HCT116 (cell line): ENCODE data around the gene AS3MT.

Source experiments
- CEBPB ChIP-seq: IDR thresholded peaks from 2 replicates; pipeline ENCODE4 v1.6.1; 2012; ENCODE audit warnings: low read depth
- ELF1 ChIP-seq: IDR thresholded peaks from 2 replicates; pipeline ENCODE4 v1.6.1; 2012; ENCODE audit warnings: low read depth, borderline replicate concordance
- FOSL1 ChIP-seq: IDR thresholded peaks from 2 replicates; pipeline ENCODE4 v1.6.1; 2012; ENCODE audit warnings: low read depth
- POLR2A ChIP-seq: IDR thresholded peaks from 2 replicates; pipeline ENCODE4 v1.7.0; 2011; ENCODE audit warnings: borderline replicate concordance; ENCODE audit not compliant: insufficient read depth, insufficient read length; ENCODE audit errors: extremely low read depth
- POLR2AphosphoS5 ChIP-seq: IDR thresholded peaks from 2 replicates; pipeline ENCODE4 v1.6.1; 2011; ENCODE audit warnings: mild to moderate bottlenecking, low read depth, low read length, moderate library complexity
- RAD21 ChIP-seq: IDR thresholded peaks from 2 replicates; pipeline ENCODE4 v1.6.1; 2012; ENCODE audit warnings: low read depth, mild to moderate bottlenecking
- SP1 ChIP-seq: IDR thresholded peaks from 2 replicates; pipeline ENCODE4 v1.6.1; 2012; ENCODE audit warnings: low read depth
- YY1 ChIP-seq: IDR thresholded peaks from 2 replicates; pipeline ENCODE4 v1.6.1; 2011; ENCODE audit warnings: low read length, low read depth, moderate library complexity, mild to moderate bottlenecking; ENCODE audit not compliant: insufficient replicate concordance; ENCODE audit errors: extremely low read depth
- ZFX ChIP-seq: fragments of 450-650 bp; IDR thresholded peaks from 2 replicates; pipeline ENCODE4 v1.6.1; 2017
- ZNF274 ChIP-seq: fragments of 200-500 bp; sonication (Bioruptor generic); IDR thresholded peaks from 2 replicates; pipeline ENCODE4 v1.6.1; 2014; ENCODE audit warnings: mild to moderate bottlenecking, low read depth, low read length, inconsistent platforms
- TF ChIP-seq, protein P1 (sequence below), 3 experiments: fragments of 200-600 bp in 1 of 3; sonication (generic) in 1 of 3; IDR thresholded peaks in 2 of 3; conservative IDR thresholded peaks in 1 of 3; 2 replicates each; pipeline ENCODE4 v1.5.1; 2012 to 2017; ENCODE audit warnings: low read depth in 2 of 3, low read length in 2 of 3, antibody characterized with exemption in 1 of 3, borderline replicate concordance in 1 of 3, control low read depth in 1 of 3, mild to moderate bottlenecking in 1 of 3, mixed read lengths in 1 of 3, mixed run types in 1 of 3, moderate library complexity in 1 of 3; ENCODE audit not compliant: insufficient read depth in 1 of 3

DNA sequence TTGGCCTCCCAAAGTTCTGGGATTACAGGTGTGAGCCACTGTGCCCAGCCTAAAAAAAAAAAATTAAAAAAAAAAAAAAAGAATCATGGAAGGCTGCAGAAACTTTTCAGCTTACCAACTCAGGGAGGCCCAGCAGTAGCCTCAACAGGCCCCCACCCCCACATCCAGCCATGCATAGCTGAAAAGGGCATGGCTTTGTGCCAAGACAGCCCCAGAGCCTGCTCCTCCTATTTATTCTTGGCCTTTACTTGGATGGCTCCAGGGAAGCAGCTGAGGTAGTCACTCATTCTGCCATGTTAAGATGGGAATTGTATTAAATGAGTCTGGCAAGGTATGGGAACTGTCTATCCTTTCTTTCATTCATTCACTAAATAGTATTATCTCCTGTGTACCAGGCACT, 35.1 kb downstream of the AS3MT start:
- TF ChIP-seq POLR2AphosphoS5 (no peak), YY1 (no peak), SP1 (no peak), ZFX (no peak), RAD21 (no peak), FOSL1 (no peak), CEBPB (no peak), ELF1 (no peak), POLR2A (no peak), ZNF274 (no peak)
- TF ChIP-seq, protein P1, sequence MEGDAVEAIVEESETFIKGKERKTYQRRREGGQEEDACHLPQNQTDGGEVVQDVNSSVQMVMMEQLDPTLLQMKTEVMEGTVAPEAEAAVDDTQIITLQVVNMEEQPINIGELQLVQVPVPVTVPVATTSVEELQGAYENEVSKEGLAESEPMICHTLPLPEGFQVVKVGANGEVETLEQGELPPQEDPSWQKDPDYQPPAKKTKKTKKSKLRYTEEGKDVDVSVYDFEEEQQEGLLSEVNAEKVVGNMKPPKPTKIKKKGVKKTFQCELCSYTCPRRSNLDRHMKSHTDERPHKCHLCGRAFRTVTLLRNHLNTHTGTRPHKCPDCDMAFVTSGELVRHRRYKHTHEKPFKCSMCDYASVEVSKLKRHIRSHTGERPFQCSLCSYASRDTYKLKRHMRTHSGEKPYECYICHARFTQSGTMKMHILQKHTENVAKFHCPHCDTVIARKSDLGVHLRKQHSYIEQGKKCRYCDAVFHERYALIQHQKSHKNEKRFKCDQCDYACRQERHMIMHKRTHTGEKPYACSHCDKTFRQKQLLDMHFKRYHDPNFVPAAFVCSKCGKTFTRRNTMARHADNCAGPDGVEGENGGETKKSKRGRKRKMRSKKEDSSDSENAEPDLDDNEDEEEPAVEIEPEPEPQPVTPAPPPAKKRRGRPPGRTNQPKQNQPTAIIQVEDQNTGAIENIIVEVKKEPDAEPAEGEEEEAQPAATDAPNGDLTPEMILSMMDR (IDR thresholded peaks at IDR 0.05 in 2 of 3, conservative IDR thresholded peaks at IDR 0.05 in 1 of 3; ENCODE audit: borderline replicate concordance in 1 of 3, insufficient read depth in 1 of 3, low read depth in 2 of 3, low read length in 2 of 3), result no peak
